HG02981 (cell line): ENCODE data around the gene PSD4.

Experiments used
- ATAC-seq: cut with Tn5 transposase; IDR thresholded peaks from one replicate; pipeline ENCODE4 v1.9.1; 2021; ENCODE audit warnings: mild to moderate bottlenecking, moderate library complexity; ENCODE audit not compliant: unreplicated experiment

Gene PSD4

DNA sequence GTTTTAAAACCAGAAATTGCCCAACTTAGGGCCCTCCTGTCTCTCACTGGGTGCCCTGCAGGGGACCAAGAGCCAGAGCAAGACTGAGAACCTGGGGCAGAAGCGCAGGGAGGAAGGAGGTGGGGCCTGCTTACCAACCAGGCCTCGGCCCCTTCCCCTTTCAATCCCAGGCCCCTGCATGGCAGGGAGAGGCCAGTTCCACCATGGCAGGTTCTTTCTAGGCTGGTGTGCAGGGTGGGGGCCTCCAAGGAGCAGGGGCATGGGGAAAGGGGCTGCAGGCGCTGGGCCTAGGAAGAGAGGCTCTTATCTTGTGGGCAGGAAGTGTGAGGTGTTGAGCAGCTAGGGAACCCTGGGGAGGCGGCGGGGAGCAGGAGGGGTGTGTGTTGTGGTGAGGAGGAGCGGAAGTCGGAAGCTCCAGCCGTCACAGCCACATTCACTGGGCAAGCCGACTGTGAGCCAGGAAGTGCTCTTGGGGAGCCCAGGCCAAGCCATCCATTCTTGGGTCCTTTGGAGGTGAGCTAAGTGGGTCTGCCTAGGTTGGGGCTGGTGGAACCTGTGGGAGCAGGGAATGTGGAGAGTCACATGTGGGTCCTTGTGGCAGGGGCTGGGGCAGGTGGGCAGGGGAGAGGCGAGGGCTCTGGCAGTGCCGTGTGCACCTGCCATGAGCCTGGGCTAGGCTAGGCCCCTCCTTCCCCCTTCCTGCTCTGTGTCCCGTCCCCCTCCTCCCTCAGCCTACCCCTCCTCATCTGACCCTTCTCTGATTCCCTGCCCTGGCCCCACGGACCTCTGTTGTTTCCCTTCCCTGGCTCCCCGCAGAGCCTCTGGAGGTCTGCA, at the start of gene PSD4:
Gene PSD4 (plus strand): TSS at position 430 of the 834 bp plus-strand sequence. CDS start 8,486 bp downstream, outside the sequence.
- ATAC-seq: peak; percentile 78

DNA sequence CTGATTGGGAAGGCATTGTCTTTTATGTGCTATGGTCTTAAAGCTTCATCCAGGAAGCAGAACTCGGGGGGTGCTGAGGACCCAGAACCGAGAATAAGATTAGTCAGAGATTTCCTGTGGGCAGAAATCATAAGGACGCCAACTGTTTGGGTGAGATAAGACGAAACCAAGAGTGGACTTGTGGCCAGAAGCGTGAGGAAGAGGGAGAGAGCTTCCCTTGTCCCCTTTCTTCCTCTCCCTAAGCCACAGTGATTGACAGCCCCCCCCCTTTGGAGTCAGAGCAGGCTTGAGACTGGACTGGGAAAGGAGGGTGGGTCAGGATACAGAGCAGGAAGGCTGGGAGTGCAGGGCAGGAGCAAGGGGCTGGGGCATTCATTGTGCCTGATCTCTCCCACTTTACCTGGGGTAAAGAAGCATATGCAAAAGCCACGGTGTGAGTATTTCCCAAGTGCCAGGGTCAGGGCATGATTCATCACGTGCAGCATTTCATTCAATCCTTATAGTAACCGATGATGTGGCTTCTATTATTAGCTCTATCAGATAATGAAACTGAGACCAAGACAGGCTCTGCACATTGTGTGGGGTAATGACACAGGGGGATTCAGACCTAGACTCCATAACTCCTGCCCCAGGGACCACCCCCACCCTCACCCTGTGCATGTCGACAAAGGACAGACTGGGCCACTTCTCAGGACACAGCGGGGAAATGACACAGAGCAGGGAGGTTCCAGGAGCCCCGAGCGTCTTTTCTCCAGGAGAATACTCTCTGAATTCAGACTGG, 49.4 kb upstream of the PSD4 start:
- peak; percentile 68 for ATAC-seq

DNA sequence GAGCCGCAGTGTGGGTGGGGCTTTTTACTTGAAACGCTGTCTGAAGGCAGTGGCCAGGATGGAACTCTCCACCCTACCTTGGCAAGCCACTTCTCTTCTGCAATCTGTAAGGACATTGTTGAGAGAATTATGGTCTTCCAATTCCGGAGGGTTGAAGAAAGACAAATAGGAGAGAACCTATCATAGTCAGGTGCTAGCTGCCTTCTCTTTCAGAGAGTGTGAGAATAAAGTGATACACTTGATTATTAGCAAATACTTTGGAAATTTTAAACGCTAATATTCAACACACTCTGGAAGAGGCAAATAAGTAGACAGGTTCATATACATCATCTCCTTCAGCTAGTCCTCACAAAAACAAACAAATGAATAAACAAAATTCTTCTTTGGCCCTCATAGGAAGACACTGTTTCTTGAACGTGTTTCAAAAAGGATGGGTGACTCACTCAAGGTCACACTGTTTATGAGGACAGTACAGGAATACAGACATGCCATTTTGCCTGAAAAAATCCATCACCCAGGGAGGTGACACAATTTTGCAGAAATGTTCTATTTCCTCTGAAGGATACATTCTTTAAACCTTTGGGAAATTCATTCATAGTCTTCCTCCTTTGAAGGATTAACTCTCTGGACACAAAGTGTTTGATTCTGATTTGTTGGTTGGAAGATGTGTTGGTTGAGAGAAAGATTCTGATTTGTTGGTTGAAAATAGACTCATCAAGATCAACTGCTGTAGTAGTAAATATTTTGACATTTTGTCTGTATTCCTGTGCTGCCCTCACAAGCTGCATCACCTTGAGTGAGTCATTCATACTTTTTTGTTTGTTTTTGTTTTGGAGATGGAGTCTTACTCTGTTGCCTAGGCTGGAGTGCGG, 48.6 kb upstream of the PSD4 start:
- ATAC-seq: no peak

DNA sequence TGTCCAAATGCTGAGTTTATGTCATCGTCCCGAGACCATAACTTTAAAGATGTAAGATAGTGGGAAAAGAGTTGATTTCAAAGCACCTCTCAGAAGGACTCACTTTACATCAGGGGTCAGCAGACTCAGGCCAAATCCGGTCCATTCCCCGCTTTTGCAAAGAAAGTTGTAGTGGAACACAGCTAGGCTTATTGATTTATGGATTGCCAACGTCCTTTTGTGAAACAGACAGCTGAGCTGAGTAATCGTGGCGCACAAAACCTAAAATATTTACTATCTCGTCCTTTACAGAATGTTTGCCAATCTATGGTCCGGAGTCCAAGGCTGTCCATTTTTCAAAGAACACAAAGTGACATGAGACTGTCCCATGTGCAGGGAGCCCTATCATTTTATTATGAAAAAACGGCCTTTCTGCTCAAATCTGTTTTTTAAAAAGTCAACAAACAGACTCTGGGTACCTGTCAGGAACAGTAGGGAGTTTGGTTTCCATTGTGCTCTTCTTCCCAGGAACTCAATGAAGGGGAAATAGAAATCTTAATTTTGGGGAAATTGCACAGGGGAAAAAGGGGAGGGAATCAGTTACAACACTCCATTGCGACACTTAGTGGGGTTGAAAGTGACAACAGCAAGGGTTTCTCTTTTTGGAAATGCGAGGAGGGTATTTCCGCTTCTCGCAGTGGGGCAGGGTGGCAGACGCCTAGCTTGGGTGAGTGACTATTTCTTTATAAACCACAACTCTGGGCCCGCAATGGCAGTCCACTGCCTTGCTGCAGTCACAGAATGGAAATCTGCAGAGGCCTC, 46.7 kb upstream of the PSD4 start, which contains the start of gene IL1RN:
Gene IL1RN (plus strand): TSS at position 754 of the 801 bp plus-strand sequence. CDS start 27 bp downstream, at position 781.
- no peak for ATAC-seq

DNA sequence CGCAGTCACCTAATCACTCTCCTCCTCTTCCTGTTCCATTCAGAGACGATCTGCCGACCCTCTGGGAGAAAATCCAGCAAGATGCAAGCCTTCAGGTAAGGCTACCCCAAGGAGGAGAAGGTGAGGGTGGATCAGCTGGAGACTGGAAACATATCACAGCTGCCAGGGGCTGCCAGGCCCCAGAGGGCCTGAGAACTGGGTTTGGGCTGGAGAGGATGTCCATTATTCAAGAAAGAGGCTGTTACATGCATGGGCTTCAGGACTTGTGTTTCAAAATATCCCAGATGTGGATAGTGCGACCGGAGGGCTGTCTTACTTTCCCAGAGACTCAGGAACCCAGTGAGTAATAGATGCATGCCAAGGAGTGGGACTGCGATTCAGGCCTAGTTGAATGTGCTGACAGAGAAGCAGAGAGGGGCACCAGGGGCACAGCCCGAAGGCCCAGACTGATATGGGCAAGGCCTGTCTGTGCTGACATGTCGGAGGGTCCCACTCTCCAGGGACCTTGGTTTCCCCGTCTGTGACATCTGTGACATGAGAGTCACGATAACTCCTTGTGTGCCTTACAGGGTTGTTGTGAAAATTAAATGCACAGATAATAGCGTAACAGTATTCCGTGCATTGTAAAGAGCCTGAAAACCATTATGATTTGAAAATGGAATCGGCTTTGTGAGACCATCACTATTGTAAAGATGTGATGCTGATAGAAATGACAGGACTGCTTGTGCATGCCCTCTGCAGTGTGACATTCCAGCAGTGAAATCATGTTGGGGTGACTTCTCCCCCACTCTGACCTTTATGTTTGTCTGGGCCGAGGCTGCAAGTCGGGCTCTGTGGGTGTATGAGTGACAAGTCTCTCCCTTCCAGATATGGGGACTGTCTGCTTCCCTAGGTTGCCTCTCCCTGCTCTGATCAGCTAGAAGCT, 45.9 kb upstream of the PSD4 start:
- no peak for ATAC-seq

DNA sequence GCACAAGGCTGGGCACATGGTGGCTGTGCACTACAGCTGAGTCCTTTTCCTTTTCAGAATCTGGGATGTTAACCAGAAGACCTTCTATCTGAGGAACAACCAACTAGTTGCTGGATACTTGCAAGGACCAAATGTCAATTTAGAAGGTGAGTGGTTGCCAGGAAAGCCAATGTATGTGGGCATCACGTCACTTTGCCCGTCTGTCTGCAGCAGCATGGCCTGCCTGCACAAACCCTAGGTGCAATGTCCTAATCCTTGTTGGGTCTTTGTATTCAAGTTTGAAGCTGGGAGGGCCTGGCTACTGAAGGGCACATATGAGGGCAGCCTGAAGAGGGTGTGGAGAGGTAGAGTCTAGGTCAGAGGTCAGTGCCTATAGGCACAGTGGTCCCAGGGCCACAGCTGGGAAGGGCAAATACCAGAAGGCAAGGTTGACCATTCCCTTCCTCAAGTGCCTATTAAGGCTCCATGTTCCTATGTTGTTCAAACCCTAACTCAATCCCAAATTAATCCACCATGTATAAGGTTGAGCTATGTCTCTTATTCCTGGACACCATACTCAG, 44.2 kb upstream of the PSD4 start:
- ATAC-seq: no peak

DNA sequence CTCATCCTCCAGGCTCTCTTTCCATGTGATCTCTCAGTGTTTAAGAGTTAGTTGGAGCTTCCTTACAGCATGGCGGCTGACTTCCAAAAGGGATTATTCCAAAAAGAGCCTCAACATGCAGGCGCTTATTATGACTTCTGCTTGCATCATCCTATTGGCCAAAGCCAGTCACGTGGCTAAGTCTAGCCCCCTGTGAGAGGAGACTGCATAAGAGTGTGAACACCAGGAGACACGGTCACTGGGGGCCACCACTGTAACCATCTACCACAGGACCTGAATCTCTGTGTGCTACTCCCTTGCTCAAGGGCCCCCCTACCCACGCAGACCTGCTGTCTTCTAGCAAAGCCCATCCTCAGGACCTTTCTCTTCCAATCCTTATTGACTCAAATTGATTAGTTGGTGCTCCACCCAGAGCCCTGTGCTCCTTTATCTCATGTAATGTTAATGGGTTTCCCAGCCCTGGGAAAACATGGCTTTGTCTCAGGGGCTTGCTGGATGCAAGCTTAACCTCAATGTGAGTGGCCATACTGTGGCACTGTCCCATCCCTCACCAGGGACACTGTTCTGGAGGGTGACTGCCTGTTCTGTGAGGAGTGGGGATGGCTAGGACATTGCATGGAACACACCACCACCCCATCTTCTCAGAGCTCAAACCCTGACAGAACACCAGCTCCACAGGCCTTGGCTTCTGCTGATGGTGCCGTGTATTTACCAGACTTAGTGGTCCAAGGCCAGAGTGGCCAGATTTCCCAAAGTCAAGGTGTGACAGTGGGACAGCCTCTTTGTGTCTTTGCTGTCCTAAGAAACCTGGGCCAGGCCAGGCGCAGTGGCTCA, 42.2 kb upstream of the PSD4 start:
- ATAC-seq: no peak

DNA sequence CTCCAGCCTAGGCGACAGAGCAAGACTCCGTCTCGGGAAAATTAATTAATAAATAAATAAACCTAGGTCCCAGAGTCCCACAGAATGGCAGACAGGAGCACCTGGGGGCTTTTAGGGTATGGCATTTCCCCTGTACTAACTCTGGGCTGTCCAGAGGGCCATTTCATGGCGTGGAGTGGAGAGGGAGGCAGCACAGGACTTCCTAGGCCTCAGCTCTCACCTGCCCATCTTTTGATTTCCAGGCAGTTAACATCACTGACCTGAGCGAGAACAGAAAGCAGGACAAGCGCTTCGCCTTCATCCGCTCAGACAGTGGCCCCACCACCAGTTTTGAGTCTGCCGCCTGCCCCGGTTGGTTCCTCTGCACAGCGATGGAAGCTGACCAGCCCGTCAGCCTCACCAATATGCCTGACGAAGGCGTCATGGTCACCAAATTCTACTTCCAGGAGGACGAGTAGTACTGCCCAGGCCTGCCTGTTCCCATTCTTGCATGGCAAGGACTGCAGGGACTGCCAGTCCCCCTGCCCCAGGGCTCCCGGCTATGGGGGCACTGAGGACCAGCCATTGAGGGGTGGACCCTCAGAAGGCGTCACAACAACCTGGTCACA, 41.3 kb upstream of the PSD4 start:
- ATAC-seq: no peak

DNA sequence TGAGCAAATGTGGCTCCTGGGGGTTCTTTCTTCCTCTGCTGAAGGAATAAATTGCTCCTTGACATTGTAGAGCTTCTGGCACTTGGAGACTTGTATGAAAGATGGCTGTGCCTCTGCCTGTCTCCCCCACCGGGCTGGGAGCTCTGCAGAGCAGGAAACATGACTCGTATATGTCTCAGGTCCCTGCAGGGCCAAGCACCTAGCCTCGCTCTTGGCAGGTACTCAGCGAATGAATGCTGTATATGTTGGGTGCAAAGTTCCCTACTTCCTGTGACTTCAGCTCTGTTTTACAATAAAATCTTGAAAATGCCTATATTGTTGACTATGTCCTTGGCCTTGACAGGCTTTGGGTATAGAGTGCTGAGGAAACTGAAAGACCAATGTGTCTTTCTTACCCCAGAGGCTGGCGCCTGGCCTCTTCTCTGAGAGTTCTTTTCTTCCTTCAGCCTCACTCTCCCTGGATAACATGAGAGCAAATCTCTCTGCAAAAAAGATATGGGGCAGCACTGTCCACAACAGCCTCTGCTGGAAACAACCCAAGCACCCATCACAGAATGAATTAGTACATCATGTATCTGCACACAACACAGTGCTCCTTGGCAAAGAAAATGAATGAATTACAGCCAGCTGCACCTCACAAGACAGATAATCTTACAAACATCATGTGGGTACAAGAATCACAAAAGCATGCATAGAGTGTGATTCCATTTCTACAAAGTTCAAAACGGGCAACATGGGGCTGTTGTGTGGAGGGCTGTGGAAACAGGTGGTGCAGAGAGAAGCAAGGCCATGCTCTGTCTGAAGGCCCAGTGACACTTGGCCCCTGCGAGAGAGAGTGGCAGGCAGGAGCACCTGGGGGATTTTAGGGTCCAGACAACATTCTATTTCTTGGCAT, 39.8 kb upstream of the PSD4 start:
- no peak for ATAC-seq

DNA sequence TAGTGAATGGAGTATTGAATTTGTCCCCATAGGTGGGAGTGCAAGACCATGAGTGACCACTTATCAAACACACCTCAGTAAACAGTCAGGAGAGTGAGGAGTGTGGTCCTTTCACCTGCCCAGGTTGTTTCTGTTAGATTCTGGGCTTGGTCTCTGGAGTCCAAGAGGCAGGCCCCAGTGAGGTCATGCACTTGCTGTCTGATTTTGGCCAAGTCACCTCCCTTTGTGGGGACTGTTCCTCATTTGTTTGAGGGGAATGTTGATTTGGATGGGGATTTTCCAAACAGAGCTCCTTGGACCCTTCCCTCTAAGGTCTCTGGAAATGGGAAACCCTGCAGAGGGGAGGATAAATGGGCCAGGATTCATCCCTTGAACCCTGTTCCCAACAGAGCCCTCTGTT, 39.1 kb upstream of the PSD4 start:
- no peak for ATAC-seq

DNA sequence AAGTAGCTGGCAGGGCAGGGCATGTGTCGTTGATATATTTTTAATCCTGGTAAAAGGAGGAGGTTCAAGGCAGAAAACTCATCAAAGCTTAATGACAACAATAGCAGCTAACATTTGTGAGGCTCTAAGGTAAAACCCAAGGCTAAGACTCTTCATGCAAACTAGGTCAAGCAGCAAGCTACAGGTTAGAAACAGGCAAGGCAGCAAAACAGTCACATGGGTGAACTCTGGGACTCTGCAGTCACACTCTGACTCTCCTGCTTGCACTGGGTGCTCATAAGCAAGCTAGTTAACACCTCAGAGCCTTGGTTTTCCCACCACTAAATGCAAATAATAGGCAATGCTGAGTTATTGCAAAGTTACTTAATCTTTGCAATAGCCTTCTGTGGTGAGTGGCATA, 38.5 kb upstream of the PSD4 start:
- no peak for ATAC-seq

DNA sequence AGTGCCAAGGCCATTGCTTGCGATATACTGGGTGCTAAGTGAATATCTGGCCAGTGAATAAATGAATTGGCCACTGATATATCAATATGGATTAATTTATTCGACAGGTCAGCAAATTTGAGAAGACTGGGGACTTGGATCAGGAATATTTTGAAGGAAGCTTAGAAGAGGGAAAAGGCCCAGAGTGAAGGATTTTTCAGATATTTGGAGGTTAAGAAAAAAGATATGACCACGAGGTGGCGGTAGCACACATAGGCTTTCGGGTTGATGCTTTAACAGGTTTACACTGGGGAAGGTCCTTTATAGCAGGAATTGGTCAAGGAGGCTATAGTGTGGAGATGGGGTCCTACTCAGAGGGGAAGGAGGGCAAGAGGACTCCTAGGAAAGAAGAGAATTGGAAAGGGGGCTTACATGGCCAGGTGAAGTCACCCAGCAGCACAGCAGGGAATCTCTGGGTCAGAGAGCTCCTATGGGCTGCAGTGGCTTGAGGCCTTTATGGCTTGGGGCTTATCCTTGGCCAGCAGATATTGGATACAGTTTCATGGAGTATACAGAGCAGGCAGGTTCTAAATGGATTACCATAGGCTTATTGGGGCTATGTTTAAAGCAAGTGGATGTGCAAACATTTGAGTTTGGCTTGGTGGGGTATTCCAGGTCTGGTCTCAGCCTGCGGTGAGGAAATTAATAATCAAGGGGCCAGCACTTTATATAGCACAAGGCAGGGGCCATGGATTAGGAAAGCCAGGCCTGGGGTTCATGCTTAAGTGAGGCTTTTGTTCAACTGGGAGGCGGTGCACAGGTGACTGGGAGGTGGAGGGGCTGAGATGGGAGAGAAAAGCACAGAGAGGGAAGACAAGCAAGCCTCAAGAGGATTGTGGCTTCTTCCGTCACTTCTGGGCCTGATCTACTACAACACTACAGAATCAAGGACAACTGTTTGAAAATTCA, 36.7 kb upstream of the PSD4 start:
- ATAC-seq: no peak

DNA sequence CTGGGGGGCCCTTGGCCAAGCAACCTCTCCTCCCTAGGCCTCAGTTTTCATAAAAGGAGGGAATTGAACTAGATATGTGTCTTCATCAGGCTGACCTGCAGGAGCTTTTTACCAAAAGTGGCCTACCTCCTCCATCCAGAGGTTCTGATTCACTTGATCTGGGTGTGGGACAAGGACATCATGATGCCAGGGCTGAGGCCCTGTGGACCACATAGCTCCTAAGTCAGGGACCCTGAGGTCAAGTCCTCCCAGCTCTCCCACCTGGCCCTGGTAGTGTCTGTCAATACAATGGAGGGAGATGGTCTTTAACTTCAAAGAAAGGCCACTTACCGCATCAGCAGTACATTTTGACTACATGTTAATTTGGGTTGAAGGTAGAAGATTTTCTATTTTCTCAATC, 35.9 kb upstream of the PSD4 start:
- no peak for ATAC-seq

DNA sequence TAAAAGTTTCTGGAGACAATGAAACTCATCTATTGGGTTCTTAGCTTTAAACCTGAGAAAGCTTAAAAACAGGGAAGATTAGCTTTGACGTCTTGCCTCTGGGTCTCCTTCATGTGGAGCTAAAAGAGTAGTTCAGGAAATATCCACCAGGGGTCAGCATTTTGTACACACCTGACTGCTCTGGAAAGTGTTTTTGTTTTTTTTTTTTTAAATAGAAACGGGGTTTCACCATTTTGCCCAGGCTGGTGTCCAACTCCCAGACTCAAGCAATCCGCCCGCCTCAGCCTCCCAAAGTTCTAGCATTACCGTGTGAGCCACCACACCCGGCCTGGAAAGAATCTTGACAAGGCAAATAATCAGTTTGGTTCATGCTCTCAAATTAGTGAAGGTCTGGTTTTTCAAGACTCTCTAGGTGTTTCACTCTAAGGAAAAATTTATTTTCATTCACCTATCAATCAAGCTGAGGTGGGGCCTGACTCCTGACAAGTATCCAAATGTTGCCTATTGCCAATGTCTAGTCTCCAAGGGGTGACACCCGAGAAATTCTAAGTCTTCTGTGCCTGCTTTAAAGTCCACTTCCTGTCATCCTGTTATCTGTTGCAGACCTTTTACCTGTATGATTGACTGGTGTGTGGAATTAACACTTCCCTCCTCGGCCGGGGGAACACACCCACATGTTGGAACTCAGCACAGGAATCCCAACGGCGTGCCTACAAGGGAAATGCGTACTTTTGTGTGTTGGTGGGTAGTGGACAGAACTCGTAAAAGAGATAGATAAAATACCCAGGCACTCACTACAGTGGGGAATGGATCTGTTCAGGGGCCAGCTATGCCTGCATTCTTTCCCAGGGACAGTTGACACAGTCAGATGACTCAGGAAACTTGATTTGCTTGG, 35.1 kb upstream of the PSD4 start:
- ATAC-seq: peak; percentile 63
